Measurements from ENCODE around the gene CAMK1D. TPM values are rescaled to one million over a fixed set of nuclear protein-coding genes. Genes with fewer than 3 reads are reported as not detected.

CAMK1D gene
- polyA plus RNA-seq, 1 of the 3 experiments (the other 2 are of a cell fraction) = 4.1 TPM

- H4K20me1 ChIP-seq (ENCODE audit: insufficient read depth) = no peaks in the 10 kb centered on the region
- no peak overlapping the region for H2AFZ ChIP-seq (ENCODE audit: low read depth)
- no peaks in the 10 kb centered on the region for H3K9me2 ChIP-seq
- no peaks in the 10 kb centered on the region for H3K9me3 ChIP-seq
- H3K4me3 ChIP-seq (ENCODE audit: low read depth in 2 of 2, low read length in 1 of 2) = no peak overlapping the region
- WGBS (ENCODE audit: low lambda C conversion rate) = 91% methylated on average over 12 of the region's 12 CpGs
- no peak for DNase-seq
- H3K4me2 ChIP-seq = no peak overlapping the region
- ChIA-PET CTCF (interaction anchor here (1.0 to 2.5 kb wide), 3 partner anchors 16 to 376 kb away, joined by 3 to 9 read pairs (median 4); no protein-coding TSS in a partner anchor), POLR2A (no interaction called here)
- H3K27me3 ChIP-seq (ENCODE audit: insufficient read depth) = no peaks in the 10 kb centered on the region
- no peak overlapping the region for H3K27ac ChIP-seq (ENCODE audit: low read depth in 2 of 2, low read length in 1 of 2)
- H3K4me1 ChIP-seq (ENCODE audit: control insufficient read depth in 1 of 2, insufficient read depth in 2 of 2, low read depth in 1 of 2, low read length in 1 of 2) = no peaks in the 10 kb centered on the region; a peak in 1 of 4 replicates
- no peak for TF ChIP-seq CHD2 (IDR thresholded peaks at IDR 0.05; ENCODE audit: low read length, partially characterized antibody)
- TF ChIP-seq SMC3 (IDR thresholded peaks at IDR 0.05; ENCODE audit: low read depth, low read length) = no peak
- TF ChIP-seq RFX5 (IDR thresholded peaks at IDR 0.05; ENCODE audit: low read length) = no peak
- no peak for TF ChIP-seq GABPA (IDR thresholded peaks at IDR 0.05; ENCODE audit: low read depth)
- TF ChIP-seq CTCF (IDR thresholded peaks at IDR 0.05) = no peak
- TF ChIP-seq ELF1 (IDR thresholded peaks at IDR 0.05) = no peak
- no peak for TF ChIP-seq REST (IDR thresholded peaks at IDR 0.05; ENCODE audit: low read depth, low read length)
- TF ChIP-seq ZBTB33 (IDR thresholded peaks at IDR 0.05; ENCODE audit: borderline replicate concordance, low read depth) = no peak
- no peak for TF ChIP-seq RXRA (IDR thresholded peaks at IDR 0.05; ENCODE audit: borderline replicate concordance, low read depth)
- TF ChIP-seq TCF12 (IDR thresholded peaks at IDR 0.05) = no peak
- H3K36me3 ChIP-seq (replicated peaks in 1 of 2; ENCODE audit: control insufficient read depth in 1 of 2, insufficient read depth in 2 of 2, low read length in 1 of 2) = no peaks in the 10 kb centered on the region
- no peak overlapping the region for H3K9ac ChIP-seq
- no peaks in the 10 kb centered on the region for H3K79me2 ChIP-seq (ENCODE audit: insufficient read depth)
- no peaks in the 10 kb centered on the region for H3F3A ChIP-seq (replicated peaks; ENCODE audit: insufficient read depth)
These were observed 290.9 kb downstream of the CAMK1D start for GRCh38 chr10:12639996-12640944.

All from SK-N-SH (cell line).